GM12878 (cell line): ENCODE measurements around the gene MRPL12. TPM values are rescaled to one million over a fixed set of nuclear protein-coding genes. Genes with fewer than 3 reads are reported as not detected.
A peak's percentile ranks its signal among the peaks of the same experiment; 100 is the strongest.

Source experiments
- BHLHE40 ChIP-seq, 2 experiments: fragments of 450-650 bp in 1 of 2; IDR thresholded peaks; 2 replicates each; pipeline ENCODE4 v1.6.1; 2011 to 2017; ENCODE audit warnings: low read depth in 2 of 2, borderline replicate concordance in 1 of 2, improper control_type of control experiment in 1 of 2, low read length in 1 of 2, mild to moderate bottlenecking in 1 of 2
- CEBPZ ChIP-seq: fragments of 150-350 bp; IDR thresholded peaks from 2 replicates; pipeline ENCODE4 v1.6.1; 2016; ENCODE audit warnings: low read depth, low read length
- CREB1 ChIP-seq: IDR thresholded peaks from 2 replicates; pipeline ENCODE4 v1.6.1; 2012; ENCODE audit warnings: low read depth, mild to moderate bottlenecking, inconsistent platforms
- CUX1 ChIP-seq: IDR thresholded peaks from 2 replicates; pipeline ENCODE4 v1.6.1; 2012; ENCODE audit warnings: improper control_type of control experiment, low read depth, low read length; ENCODE audit not compliant: insufficient replicate concordance
- DPF2 ChIP-seq: fragments of 450-650 bp; IDR thresholded peaks from 2 replicates; pipeline ENCODE4 v1.6.1; 2017; ENCODE audit warnings: mild to moderate bottlenecking
- ESRRA ChIP-seq: IDR thresholded peaks from 2 replicates; pipeline ENCODE4 v1.6.1; 2012; ENCODE audit warnings: mild to moderate bottlenecking, low read length, improper control_type of control experiment
- IKZF1 ChIP-seq: fragments of 450-650 bp; conservative IDR thresholded peaks from 2 replicates; pipeline ENCODE4 v1.6.1; 2017; ENCODE audit warnings: antibody characterized with exemption, mild to moderate bottlenecking
- IKZF2 ChIP-seq, 2 experiments: fragments of 450-650 bp; IDR thresholded peaks; 2 replicates each; pipeline ENCODE4 v1.6.1; 2017; ENCODE audit warnings: mild to moderate bottlenecking in 2 of 2, moderate library complexity in 2 of 2
- IRF4 ChIP-seq: IDR thresholded peaks from 2 replicates; pipeline ENCODE4 v1.6.1; 2011; ENCODE audit warnings: low read depth, low read length
- MEF2B ChIP-seq: fragments of 450-650 bp; IDR thresholded peaks from 2 replicates; pipeline ENCODE4 v1.6.1; 2018; ENCODE audit warnings: mild to moderate bottlenecking, moderate library complexity; ENCODE audit not compliant: partially characterized antibody, poor library complexity, severe bottlenecking
- MLLT1 ChIP-seq: fragments of 450-650 bp; IDR thresholded peaks from 2 replicates; pipeline ENCODE4 v1.6.1; 2016; ENCODE audit warnings: mild to moderate bottlenecking
- MTA2 ChIP-seq: fragments of 450-650 bp; IDR thresholded peaks from 2 replicates; pipeline ENCODE4 v1.6.1; 2016; ENCODE audit warnings: low read depth, mild to moderate bottlenecking, moderate library complexity
- PAX5 ChIP-seq: IDR thresholded peaks from 2 replicates; pipeline ENCODE4 v1.6.1; 2011; ENCODE audit warnings: low read depth, low read length, borderline replicate concordance
- PKNOX1 ChIP-seq: fragments of 450-650 bp; IDR thresholded peaks from 2 replicates; pipeline ENCODE4 v1.6.1; 2016; ENCODE audit warnings: mild to moderate bottlenecking
- RUNX3 ChIP-seq: IDR thresholded peaks from 2 replicates; pipeline ENCODE4 v1.6.1; 2012; ENCODE audit warnings: low read length, inconsistent platforms
- SIN3A ChIP-seq: IDR thresholded peaks from 2 replicates; pipeline ENCODE4 v1.6.1; 2012; ENCODE audit warnings: low read depth, low read length, improper control_type of control experiment
- SMAD5 ChIP-seq: IDR thresholded peaks from 2 replicates; pipeline ENCODE4 v1.6.1; 2016; ENCODE audit warnings: antibody characterized with exemption, low read depth
- STAT1 ChIP-seq: fragments of 450-650 bp; conservative IDR thresholded peaks from 2 replicates; pipeline ENCODE4 v1.6.1; 2014; ENCODE audit warnings: antibody characterized with exemption, mild to moderate bottlenecking
- ZSCAN29 ChIP-seq: fragments of 450-650 bp; IDR thresholded peaks from 2 replicates; pipeline ENCODE4 v1.6.1; 2017; ENCODE audit warnings: mild to moderate bottlenecking, moderate library complexity
- polyA plus RNA-seq, 11 experiments: library from polyadenylated mRNA; depleted of rRNA in 4 of 11; unstranded in 6 of 11; stranded (reverse) in 5 of 11; fragments of >200 nt; fragmentation: Nextera tagmentation in 4 of 11; fragmentation: Illumina TruSeq in 1 of 11; extraction: Ambion mirVana in 4 of 11; extraction: Trizol in 1 of 11; gene quantifications; 1 replicate in 1 of 11; 2 replicates in 10 of 11; pipeline versions ENCODE4 v1.2.1 to v1.2.3, GENCODE V29; 2011 to 2016; ENCODE audit warnings: inconsistent platforms in 2 of 11, missing spikeins in 2 of 11, low read depth in 1 of 11
- total RNA-seq, 4 experiments: library from RNA; depleted of rRNA in 3 of 4; stranded (reverse); fragments of >200 nt in 3 of 4; fragmentation: Illumina TruSeq in 1 of 4; extraction: Trizol in 1 of 4; gene quantifications; 2 replicates each; pipeline versions ENCODE4 v1.2.1 to v1.2.3, GENCODE V29; 2013 to 2021

The MRPL12 gene
- total and polyA plus RNA-seq, 10 of the 15 experiments (the other 5 are each of a cell fraction or from before 2014, with no cell fraction given) = 1.3 to 269 (median 117) TPM

- TF ChIP-seq CEBPZ (no peak), IRF4 (no peak), SIN3A (no peak), IKZF2 (IDR thresholded peaks at IDR 0.05) (peak; percentile 43 to 68; a peak in 2 of 4 replicates), MLLT1 (no peak), DPF2 (0 out of 2 replicates have a peak, but pooled peaks have one; percentile 29), IKZF1 (peak; percentile 80), PAX5 (0 out of 2 replicates have a peak, but pooled peaks have one; percentile 6), STAT1 (no peak), BHLHE40 (IDR thresholded peaks at IDR 0.05; ENCODE audit: borderline replicate concordance in 1 of 2, low read depth in 2 of 2, low read length in 1 of 2) (peak in 1 of 2 experiments; percentile 72; a peak in 2 of 4 replicates), CUX1 (no peak), MTA2 (peak; percentile 36; the same call in 1 of the 2 replicates), SMAD5 (no peak), PKNOX1 (no peak), ZSCAN29 (no peak), RUNX3 (no peak), MEF2B (peak; percentile 80), ESRRA (no peak), CREB1 (no peak)
These were observed 32.3 kb downstream of the MRPL12 start (continued) for GRCh38 chr17:81735264-81736102.
